ENCODE measurements around the gene TMEM115.

DNA sequence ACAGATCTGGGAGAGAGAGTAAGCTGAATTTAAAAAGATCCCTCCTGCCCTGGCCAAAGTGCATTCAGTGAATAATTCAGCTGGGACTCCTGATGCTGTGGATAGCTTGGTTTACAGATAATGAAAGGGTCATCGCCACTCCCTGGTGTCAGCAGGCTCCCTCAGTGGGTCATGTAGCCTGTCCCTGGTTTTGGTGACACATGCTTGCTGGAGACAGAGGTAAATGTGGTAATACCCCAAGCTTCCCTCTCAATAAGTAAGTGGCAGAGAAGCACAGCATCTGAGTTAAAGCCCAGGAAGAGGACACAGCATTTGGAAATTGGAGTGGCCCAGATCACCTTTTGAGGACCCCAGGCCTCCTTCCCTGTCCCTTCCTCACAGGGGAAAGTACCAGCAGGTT is 1.8 kb downstream of the TMEM115 start:
- TF ChIP-seq EZH2 (IDR thresholded peaks at IDR 0.05; ENCODE audit: borderline replicate concordance, low read depth, low read length, poor library complexity, severe bottlenecking) = no peak
- TF ChIP-seq CTCF (conservative IDR thresholded peaks at IDR 0.05; ENCODE audit: low read depth, low read length) = no peak
